Fibroblast of skin of right quadriceps (primary cell): ENCODE data around the gene STK32C.
"Not testable (repeated sequence)": the region's sequence is repeated elsewhere in the genome, so short reads cannot be mapped to it uniquely, and the experiment has no call there.

Experiments
- DNase-seq: peaks from one replicate; pipeline ENCODE4 v3.0.0-alpha.2; 2013

Gene STK32C

GRCh38 chr10:132227851-132228390 lies 79.8 kb downstream of the STK32C start:
- no peak for DNase-seq

- DNase-seq, result no peak
Observed at GRCh38 chr10:132226586-132227405, 81.0 kb downstream of the STK32C start.

- DNase-seq, result no peak
Observed at GRCh38 chr10:132225849-132226205, 81.9 kb downstream of the STK32C start.

- DNase-seq, result no peak
Observed at GRCh38 chr10:132225073-132225848, 82.5 kb downstream of the STK32C start.

- no peak for DNase-seq
Observed at GRCh38 chr10:132224343-132225072, 83.2 kb downstream of the STK32C start.

- DNase-seq, result no peak
Observed at GRCh38 chr10:132223611-132224342, 84.0 kb downstream of the STK32C start.

- DNase-seq, result peak; percentile 67
Observed at GRCh38 chr10:132223156-132223590, 84.6 kb downstream of the STK32C start.

- DNase-seq, result no peak
Observed at GRCh38 chr10:132222726-132223125, 85.0 kb downstream of the STK32C start.

- DNase-seq, result not testable (repeated sequence)
Observed at GRCh38 chr10:132220996-132221395, 86.8 kb downstream of the STK32C start.

- no peak for DNase-seq
Observed at GRCh38 chr10:132220061-132220460, 87.7 kb downstream of the STK32C start.

- no peak for DNase-seq
Observed at GRCh38 chr10:132219486-132219885, 88.3 kb downstream of the STK32C start.

GRCh38 chr10:132216441-132216840 lies 91.3 kb downstream of the STK32C start:
- not testable (repeated sequence) for DNase-seq

- DNase-seq, result no peak
Observed at GRCh38 chr10:132213917-132214316, 93.8 kb downstream of the STK32C start.

GRCh38 chr10:132212816-132213215 lies 94.9 kb downstream of the STK32C start:
- DNase-seq, result no peak

- no peak for DNase-seq
Observed at GRCh38 chr10:132211246-132211645, 96.5 kb downstream of the STK32C start.

GRCh38 chr10:132210766-132211165 lies 97.0 kb downstream of the STK32C start:
- DNase-seq, result no peak

GRCh38 chr10:132209978-132210530 lies 97.7 kb downstream of the STK32C start:
- DNase-seq, result no peak

- no peak for DNase-seq
Observed at GRCh38 chr10:132209130-132209529, 98.6 kb downstream of the STK32C start.

GRCh38 chr10:132208462-132209050 lies 99.2 kb downstream of the STK32C start:
- no peak for DNase-seq

GRCh38 chr10:132207536-132208461 lies 100.0 kb downstream of the STK32C start:
- no peak for DNase-seq
